AG04449 (cell line): ENCODE measurements around the gene IFT43.

Experiments
- CTCF ChIA-PET: fragments of 350-600 bp; formaldehyde crosslinking; extraction: SDS; loops from one replicate; lab custom pipeline; 2021; ENCODE audit warnings: antibody characterized with exemption; lab: Yijun Ruan, JAX
- POLR2A ChIA-PET: fragments of 400-600, 350-600 bp; formaldehyde crosslinking; extraction: SDS; loops from one replicate; lab custom pipeline; 2020; ENCODE audit warnings: antibody characterized with exemption, inconsistent platforms; lab: Yijun Ruan, JAX
- DNase-seq: peaks from one replicate; pipeline ENCODE4 v3.0.0-alpha.2; 2010; ENCODE audit warnings: low read depth, low spot score
- H3K4me3 ChIP-seq: 2 replicates; pipeline ENCODE4 v1.5.1; 2011; ENCODE audit warnings: low read depth, mild to moderate bottlenecking, control low read depth, low read length
- CTCF ChIP-seq: IDR thresholded peaks from one replicate; pipeline ENCODE4 v1.5.1; 2011; ENCODE audit warnings: mild to moderate bottlenecking, moderate library complexity, low read length, control low read depth, inconsistent platforms; ENCODE audit not compliant: insufficient read depth; ENCODE audit errors: missing control alignments

Gene IFT43

GRCh38 chr14:76050797-76051392 lies 65.3 kb downstream of the IFT43 start:
- ChIA-PET POLR2A (no interaction called here), CTCF (interaction anchor here (0.6 to 8.6 kb wide), 52 partner anchors 9 to 759 kb away, joined by 3 to 198 read pairs (median 4); partner anchors contain the start of gene GPATCH2L)
- peak; percentile 51 for TF ChIP-seq CTCF
- peak; percentile 17 for DNase-seq
- no peak overlapping the region for H3K4me3 ChIP-seq

GRCh38 chr14:76051717-76052465 lies 66.3 kb downstream of the IFT43 start:
- CTCF ChIA-PET: interaction anchor here (1.0 to 8.6 kb wide), 29 partner anchors 10 to 758 kb away, joined by 3 to 198 read pairs (median 7); no protein-coding TSS in a partner anchor
- POLR2A ChIA-PET: no interaction called here
- TF ChIP-seq CTCF: no peak

GRCh38 chr14:76053572-76054355 lies 68.2 kb downstream of the IFT43 start:
- DNase-seq: no peak
- POLR2A ChIA-PET: no interaction called here
- no peak overlapping the region for H3K4me3 ChIP-seq
- CTCF ChIA-PET: interaction anchor here (1.0 to 8.6 kb wide), 14 partner anchors 8 to 594 kb away, joined by 3 to 198 read pairs (median 4); no protein-coding TSS in a partner anchor
- TF ChIP-seq CTCF: no peak

More at GRCh38 chr14:76051717-76052465, 66.3 kb downstream of the IFT43 start:
- no peak overlapping the region for H3K4me3 ChIP-seq
- no peak for DNase-seq

GRCh38 chr14:76055330-76055729 lies 69.8 kb downstream of the IFT43 start:
- ChIA-PET CTCF (interaction anchor here (1.1 to 8.6 kb wide), 5 partner anchors 22 to 354 kb away, joined by 3 to 198 read pairs (median 8); no protein-coding TSS in a partner anchor), POLR2A (no interaction called here)
- no peak for DNase-seq
- no peak overlapping the region for H3K4me3 ChIP-seq
- no peak for TF ChIP-seq CTCF

- no peak overlapping the region for H3K4me3 ChIP-seq
- ChIA-PET CTCF (interaction anchor here (1.1 to 8.6 kb wide), 5 partner anchors 23 to 355 kb away, joined by 3 to 198 read pairs (median 8); no protein-coding TSS in a partner anchor), POLR2A (no interaction called here)
- peak; percentile 45 for TF ChIP-seq CTCF
- DNase-seq: no peak
Observed at GRCh38 chr14:76056128-76056527, 70.6 kb downstream of the IFT43 start.
